Skeletal muscle cell (primary cell): ENCODE data around the gene FANK1.
"Not testable (repeated sequence)": the region's sequence is repeated elsewhere in the genome, so short reads cannot be mapped to it uniquely, and the experiment has no call there.

ENCODE experiments used
- DNase-seq: peaks from one replicate; pipeline ENCODE4 v3.0.0-alpha.2; 2010; ENCODE audit warnings: low read depth
- H3K4me3 ChIP-seq: 2 replicates; pipeline ENCODE4 v1.5.1; 2011; ENCODE audit warnings: low read depth, mild to moderate bottlenecking, control low read depth, low read length, moderate library complexity

The FANK1 gene

DNA sequence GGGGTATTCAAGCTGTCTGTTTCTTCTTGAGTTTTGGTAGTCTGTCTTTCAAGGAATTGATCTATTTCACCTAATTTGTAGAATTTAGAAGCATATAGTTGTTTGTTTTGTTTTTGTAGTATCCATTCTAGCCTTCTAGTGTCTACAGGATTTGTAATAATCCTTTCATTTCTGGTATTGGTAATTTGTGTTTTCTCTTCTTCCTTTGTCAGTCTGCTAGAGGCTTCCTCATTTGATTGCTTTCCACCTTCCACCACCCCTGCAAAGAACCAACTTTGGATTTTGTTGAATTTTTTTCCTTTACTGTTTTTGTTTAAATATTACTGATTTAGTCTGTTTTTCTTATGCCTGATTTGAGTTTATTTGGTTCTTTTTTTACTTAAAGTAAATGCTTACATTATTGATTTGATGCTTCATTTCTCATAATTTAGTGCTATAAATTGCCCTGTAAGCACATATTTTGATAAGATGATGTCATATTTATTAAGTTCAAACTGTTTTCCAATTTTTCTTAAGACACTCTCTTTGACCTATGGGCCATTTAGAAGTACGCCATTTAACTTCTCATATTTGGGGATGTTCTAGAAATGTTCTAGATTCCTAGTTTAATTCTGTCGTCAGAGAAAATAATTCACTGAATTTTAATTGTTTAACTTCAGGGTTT lies 25.4 kb downstream of the FANK1 start:
- DNase-seq, H3K4me3 ChIP-seq: not testable (repeated sequence)

DNA sequence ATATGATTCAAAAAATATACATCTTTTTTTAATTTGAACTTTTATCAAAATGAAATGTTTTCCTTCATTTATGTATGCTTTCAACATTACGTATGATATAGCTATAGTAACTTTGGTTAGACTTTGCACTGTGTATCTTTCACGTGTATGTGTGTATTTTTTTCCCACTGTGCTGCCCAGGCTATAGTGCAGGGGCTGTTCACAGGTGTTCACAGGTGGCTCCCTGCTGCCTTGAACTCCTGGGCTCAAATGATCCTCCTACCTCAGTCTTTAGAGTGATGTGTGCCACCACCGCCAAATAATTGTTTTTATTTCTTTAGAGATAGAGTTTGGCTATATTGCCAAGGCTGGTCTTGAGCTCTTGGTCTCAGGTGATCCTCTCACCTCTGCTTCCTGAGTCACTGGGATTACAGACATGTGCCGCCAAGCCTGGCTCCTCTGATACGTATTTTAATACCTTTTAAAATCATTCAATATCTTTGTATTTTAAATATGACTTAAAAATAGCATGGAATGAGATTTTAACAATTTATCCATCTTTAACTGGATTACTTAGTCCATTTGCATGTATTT lies 29.0 kb downstream of the FANK1 start:
- no peak overlapping the region for H3K4me3 ChIP-seq
- no peak for DNase-seq

DNA sequence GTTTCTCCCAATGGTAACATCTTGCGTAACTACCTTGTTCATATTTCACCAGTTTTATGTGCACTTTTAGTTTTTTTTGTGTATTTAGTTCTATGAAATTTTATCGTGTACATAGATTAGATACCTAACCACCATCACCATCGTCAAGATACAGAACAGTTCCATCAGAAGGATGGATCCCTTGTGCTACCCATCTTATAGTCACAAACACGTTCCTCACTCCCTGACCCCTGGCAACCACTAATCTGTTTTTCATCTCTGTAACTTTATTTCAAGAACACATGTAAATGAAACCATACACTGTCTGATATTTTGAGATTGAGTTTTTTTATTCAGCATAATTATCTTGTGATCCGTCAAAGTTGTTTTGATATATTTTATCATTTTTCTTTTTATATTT lies 29.9 kb downstream of the FANK1 start:
- DNase-seq: no peak
- H3K4me3 ChIP-seq: no peak overlapping the region

DNA sequence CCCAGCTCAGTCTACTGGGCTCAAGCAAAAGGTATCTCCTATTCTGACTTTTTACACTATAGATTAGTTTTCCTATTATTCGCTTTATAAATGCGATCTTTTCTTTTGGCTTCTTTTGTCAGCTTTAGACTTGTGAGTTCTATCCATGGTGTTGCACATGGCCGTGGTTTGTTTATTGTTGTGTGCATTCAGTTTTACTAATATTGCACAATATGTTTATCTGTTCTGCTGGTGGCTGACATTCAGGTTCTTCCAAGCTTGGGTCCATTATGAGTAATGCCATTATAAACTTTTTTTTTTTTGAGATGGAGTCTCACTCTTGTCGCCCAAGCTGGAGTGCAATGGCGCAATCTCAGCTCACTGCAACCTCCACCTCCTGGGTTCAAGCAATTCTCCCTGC lies 30.9 kb downstream of the FANK1 start:
- not testable (repeated sequence) for DNase-seq, H3K4me3 ChIP-seq

DNA sequence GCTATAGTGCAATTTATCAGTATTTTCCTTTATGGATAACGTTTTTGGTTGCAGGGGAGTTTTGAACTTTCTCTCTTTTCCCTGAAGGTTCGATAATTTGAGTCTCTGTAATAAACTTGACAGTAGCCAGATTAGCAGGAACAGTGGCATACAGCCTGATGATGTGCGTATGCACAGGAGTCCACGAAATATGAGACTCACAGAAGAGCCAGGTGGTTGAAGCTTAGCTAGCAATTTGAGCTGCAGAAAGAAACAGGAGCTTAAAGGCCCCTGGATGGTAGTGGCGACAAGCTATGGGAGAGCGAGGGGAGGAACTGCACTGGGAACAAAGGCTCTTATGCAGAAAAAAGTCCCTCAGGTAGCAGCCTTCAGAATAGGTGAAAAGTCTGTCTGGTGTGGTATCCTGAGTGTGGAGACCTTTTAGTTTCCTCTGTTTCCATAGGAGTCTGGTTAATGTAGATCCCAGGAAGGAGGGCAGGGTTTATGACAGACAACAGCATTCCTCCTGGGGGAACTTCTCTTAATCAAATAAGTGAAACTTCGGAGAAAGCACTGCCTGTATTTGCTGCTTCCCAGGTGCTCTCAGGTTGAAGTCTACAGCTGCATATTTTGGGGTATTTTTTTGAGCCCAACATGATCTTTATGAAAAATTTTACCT lies 32.7 kb downstream of the FANK1 start:
- DNase-seq: no peak
- no peak overlapping the region for H3K4me3 ChIP-seq

DNA sequence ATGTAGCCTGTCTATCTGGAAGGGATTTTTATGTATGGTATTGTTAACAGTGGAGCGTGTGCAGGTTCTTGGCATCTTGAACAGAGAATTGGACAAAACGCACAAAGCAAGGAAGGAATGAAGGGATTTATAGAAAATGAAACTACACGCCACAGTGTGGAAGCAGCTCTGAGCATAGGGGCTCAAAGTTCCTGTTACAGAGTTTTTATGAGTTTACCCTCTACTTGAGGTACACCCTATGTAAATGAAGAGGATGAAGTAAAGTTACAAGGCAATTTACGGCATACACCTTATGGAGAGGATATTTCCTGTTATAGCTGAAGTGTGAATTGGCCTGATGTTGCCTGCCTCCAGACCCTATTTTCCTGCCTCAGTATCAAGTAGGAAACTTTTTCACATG lies 33.3 kb downstream of the FANK1 start:
- no peak for DNase-seq
- no peak overlapping the region for H3K4me3 ChIP-seq

DNA sequence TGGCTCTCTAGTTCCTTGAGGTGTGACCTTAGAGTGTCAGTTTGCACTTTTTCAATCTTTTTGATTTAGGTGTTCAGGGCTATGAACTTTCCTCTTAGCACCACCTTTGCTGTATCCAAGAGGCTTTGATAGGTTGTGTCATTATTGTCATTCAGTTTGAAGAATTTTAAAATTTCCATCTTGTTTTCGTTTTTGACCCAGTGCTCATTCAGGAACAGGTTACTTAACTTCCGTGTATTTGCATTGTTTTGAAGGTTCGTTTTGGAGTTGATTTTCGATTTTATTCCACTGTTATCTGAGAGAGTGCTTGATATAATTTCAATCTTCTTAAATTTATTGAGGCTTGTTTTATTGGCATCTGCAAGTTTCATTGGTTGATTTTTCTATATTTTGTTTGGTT lies 37.3 kb downstream of the FANK1 start:
- no peak for DNase-seq
- no peak overlapping the region for H3K4me3 ChIP-seq

DNA sequence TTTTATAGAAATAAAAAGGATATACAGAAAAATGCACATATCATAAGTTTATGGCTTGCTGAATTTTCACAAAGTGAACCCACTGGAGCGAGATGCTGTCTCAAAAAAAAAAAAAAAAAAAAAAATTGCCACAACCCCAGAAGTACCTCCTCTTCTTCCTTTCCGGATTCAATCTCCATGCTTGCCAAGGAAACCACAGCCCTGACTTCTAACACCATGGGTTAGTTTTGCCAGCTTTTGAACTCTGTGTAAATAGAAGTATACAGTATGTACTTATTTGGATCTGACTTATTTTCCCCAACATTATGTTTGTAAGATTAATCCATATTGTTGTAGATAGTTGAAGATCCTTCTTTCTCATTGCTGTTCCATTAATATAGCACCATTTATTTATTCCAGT lies 40.0 kb downstream of the FANK1 start:
- DNase-seq: no peak

DNA sequence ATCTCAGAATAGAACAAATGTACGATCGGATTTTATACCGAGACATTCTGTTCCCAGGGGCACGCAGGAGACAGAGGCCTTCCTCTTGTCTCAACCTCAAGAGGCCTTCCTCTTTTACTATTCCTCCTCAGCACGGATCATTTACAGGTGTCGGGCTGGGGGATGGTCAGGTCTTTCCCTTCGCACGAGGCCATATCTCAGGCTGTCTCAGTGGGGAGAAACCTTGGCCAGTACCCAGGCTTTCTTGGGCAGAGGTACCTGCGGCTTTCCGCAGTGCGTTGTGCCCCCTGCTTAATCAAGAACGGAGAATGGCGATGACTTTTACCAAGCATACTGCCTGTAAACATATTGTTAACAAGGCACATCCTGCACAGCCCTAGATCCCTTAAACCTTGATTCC lies 44.2 kb downstream of the FANK1 start:
- no peak for DNase-seq
- H3K4me3 ChIP-seq: no peak overlapping the region

More for the DNA sequence above, 40.0 kb downstream of the FANK1 start:
- H3K4me3 ChIP-seq: no peak overlapping the region

DNA sequence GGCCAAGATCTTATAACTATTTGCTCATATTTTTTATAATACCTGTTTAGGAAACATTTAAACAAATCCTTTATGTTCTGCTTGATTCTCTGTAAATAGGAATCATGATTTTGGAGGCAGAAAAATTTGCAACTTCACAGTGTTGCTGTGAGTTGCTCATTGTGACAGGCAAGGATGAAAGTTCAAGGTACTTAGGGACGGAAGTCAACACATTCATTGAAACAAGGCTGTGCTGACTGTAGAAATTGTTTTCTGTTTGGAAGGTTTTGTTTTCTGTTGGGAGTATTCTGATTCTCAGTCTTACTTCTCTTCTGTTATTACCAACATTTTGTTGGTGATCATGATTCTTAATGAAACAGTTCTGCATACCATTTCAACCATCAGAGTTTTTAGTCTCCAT lies 54.9 kb downstream of the FANK1 start:
- H3K4me3 ChIP-seq: no peak overlapping the region
- DNase-seq: no peak

DNA sequence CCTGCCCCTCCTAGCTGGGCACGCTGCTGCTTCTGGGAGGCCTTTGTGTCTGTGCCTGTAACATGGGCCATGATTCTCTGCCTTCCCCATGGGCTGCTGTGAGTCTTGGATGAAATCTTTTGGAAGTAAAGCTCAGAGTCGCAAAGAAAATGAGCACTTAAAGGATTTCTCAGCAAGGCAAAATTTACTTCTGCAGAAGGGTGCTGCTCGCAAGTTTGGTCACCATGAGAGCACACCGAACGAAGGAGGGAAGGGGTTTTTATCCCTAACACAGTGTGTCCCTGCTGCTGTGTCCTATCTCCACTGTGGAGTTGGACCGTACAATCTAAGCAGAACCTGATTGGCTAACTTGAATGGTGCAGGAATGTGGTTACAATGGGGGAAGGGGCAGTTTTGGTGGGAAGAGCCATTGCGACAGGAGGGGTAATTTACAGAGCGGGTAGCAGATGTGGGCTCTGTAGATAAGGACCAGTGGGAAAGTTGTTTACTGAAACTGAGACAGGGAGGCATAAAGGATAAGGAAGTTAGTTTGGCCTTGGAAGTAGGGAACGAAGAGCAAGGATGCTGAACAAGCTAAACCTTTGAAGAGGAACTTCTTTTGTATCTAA lies 57.5 kb downstream of the FANK1 start:
- DNase-seq: no peak
- no peak overlapping the region for H3K4me3 ChIP-seq

DNA sequence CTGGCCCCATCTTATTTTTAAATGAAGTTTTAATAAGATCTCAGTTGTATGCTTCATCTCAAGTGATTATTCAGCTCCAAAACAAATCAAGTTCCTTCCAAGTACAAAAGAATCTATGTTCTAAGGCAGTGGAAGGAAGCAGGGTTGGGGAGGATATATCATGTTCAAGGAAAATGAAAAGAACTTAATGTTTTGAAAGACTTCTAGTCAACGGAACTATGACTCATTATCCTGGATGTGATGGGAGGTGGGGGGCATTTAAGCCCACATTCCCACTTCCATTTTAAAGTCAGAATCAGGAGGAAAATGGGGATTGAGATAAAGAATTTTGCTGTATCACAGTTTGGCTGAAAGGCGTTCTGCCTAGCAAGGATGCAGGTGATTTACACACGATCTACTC lies 59.4 kb downstream of the FANK1 start:
- no peak overlapping the region for H3K4me3 ChIP-seq
- DNase-seq: no peak

DNA sequence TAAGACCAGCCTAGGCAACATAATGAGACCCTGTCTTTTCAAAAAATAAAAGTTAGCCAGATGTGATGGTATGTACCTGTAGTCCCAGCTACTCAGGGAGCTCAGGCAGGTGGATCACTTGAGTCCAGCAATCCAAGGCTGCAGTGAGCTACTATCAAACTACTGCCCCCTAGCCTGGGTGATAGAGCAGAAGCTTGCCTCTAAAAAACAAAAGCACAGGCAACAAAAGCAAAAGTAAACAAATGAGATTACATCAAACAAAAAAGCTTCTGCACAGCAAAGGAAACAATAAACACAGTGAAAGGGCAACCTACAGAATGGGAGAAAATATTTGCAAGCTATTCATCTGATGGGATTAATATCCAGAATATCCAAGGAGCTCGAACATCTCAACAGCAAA lies 65.4 kb downstream of the FANK1 start:
- DNase-seq: no peak
- no peak overlapping the region for H3K4me3 ChIP-seq

DNA sequence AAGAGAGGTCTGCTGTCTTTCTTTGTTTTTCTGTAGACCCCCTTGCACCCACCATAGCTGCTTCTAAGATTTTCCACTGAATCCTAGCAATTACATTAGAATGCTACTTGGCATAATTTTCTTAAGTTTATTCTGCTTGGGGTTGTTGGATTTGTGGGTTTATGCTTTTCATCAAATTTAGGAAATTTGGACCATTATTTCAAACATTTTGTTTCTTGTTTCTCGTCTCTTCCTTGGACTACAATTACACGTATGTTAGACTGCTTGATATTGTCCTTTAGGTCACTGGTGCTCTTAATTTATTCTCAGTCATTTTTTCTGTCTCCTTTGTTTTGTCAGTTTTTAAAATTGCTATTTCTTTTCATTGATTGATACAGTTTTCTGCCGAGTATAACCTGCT lies 65.8 kb downstream of the FANK1 start:
- no peak for DNase-seq
- H3K4me3 ChIP-seq: no peak overlapping the region

DNA sequence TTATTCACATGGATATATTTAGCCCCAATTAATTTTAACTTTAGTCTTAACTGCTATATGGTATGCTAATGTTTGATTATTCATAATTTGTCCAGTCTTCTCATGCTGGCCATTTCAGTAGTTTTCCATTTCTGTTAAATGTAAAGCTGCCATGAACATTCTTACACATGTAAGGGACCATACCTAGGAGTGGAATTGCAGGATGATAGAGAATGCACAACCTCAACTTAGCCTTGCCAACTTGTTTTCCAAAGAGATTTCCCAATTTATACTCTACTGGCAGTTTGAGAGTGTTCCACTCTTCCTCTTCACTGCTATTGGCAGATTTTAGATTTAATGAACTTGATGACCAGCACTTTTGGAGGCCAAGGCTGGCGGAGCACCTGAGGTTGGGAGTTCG lies 68.2 kb downstream of the FANK1 start:
- no peak for DNase-seq
- H3K4me3 ChIP-seq: no peak overlapping the region

DNA sequence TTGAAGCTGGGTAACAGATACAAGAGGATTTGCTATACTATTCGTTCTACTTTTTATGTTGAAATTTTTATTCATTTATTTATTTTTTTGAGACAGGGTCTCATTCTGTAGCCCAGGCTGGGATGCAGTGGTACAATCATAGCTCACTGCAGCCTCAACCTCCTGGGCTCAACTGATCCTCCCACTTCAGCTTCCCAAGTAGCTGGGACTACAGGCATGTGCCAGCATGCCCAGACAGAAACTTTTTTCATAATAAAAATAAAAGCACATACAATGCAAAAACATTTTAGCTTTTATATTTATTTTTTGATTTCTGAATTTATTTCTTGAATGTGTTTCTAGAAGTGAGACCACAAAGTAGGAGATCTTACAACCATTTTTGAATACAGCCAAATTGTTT lies 71.2 kb downstream of the FANK1 start:
- DNase-seq: no peak
- no peak overlapping the region for H3K4me3 ChIP-seq

DNA sequence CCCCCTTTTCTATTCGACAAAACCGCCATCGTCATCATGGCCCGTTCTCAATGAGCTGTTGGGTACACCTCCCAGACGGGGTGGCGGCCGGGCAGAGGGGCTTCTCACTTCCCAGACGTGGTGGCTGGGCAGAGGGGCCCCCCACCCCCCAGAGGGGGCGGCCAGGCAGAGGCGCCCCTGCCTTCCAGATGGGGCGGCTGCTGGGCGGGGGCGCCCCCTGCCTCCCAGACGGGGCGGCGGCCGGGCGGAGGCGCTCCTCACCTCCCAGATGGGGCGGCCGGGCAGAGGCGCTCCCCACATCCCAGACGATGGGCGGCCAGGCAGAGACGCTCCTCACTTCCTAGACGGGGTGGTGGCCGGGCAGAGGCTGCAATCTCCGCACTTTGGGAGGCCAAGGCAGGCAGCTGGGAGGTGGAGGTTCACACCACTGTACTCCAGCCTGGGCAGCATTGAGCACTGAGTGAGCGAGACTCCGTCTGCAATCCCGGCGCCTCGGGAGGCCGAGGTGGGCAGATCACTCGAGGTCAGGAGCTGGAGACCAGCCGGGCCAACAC lies 73.8 kb downstream of the FANK1 start:
- not testable (repeated sequence) for H3K4me3 ChIP-seq, DNase-seq

DNA sequence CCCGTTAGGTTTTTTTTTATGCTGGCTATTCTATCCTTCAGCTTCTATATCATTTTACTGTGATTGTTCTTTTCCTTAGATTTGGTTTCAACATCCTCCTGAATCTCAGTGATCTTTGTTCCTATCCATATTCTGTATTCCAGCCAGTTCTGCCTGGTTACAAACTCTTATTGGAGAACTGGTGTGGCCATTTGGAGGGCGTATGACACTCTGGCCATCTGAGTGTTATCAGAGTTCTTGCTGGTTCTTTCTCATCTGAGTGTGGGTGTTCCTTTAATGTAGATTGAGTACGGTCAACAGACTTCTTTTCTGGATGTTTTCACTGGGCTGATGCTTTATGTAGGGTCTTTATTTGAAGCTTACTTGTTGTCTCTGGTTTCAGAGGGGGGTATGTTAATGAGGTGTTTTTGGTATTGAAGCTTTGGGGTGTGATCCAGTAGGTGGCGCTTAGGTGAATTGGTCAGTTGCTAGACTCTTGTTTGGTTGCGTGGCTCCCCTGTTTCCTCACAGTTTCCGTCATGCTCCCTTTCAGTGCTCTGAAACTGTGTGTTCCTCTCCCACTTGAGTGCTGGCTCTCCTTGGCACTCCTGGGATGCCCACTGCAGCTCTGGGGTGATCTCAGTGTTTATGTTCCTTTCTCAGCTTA lies 80.7 kb downstream of the FANK1 start:
- no peak for DNase-seq

DNA sequence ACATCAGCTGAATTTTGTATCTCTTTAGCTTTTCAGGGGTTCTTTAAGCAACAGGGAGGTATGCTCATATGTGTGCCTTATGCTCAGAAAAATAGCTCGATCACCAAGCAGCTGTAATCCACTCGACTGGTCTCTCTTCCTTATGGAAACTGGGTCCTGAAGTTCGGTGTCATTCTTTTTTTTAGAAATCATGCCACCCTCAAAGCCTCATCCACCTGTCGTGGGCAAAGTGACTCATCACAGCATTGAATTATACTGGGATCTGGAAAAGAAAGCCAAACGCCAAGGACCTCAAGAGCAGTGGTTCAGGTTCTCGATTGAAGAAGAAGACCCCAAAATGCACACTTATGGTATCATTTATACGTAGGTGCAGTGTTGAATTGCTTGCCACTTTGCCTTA lies 83.6 kb downstream of the FANK1 start:
- no peak for DNase-seq
- no peak overlapping the region for H3K4me3 ChIP-seq

More for the DNA sequence above, 80.7 kb downstream of the FANK1 start:
- no peak overlapping the region for H3K4me3 ChIP-seq

DNA sequence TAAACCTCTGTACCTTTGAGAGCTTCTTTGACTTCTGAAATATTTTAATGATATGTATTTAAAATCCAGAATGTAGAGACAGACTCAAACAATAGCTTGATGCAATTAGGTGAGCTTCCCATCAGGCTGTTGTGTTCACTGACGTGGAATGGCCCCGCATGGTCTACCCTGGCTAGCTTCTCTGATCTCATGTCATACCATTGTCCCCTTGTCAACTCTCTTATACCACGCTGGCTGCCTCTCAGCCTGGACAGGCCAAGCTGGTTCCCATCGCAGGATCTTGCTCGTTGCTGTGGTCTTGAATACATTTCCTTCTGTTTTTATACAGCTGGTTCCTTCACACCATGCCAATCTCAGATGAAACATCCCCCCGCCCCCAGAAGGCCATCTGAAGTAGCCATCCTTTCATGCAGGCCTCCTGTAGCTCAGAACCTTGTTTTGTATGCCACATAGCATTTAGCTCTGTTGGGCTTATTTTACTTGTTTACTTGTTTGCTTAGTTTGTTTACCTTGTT lies 84.2 kb downstream of the FANK1 start:
- DNase-seq: no peak

More for the DNA sequence above, 84.2 kb downstream of the FANK1 start:
- H3K4me3 ChIP-seq: no peak overlapping the region
